Endothelial cell of umbilical vein (primary cell): ENCODE measurements around the gene RPS25. TPM values are rescaled to one million over a fixed set of nuclear protein-coding genes. Genes with fewer than 3 reads are reported as not detected.

Source experiments
- BruUV-seq: library from RNA; stranded (reverse); fragments of 400-500 nt; replicated peaks from 2 replicates; lab custom pipeline; 2021; lab: Mats Ljungman, UMichigan
- CTCF ChIA-PET: fragments of 300-600, 350-600 bp; sonication (Branson Sonifier 250); formaldehyde crosslinking; loops from one replicate; lab custom pipeline; 2021; ENCODE audit warnings: antibody characterized with exemption, inconsistent platforms; lab: Charles Lee
- POLR2A ChIA-PET: fragments of 300-600, 350-600 bp; sonication (Branson Sonifier 250); formaldehyde crosslinking; loops from one replicate; lab custom pipeline; 2021; ENCODE audit warnings: antibody characterized with exemption, inconsistent platforms; lab: Charles Lee
- DNase-seq: peaks from one replicate; pipeline ENCODE4 v3.0.0-alpha.2; 2011; ENCODE audit warnings: low read depth, low spot score
- FAIRE-seq: peaks from 2 replicates; lab custom pipeline; 2011; peaks lifted over from hg19 to GRCh38; lab: Jason Lieb, UNC
- H2AFZ ChIP-seq: 2 replicates; pipeline ENCODE4 v1.6.0; 2012; ENCODE audit warnings: low read depth, low read length, control low read depth, inconsistent platforms
- H3K27ac ChIP-seq: 2 replicates; pipeline ENCODE4 v1.5.1; 2011; ENCODE audit warnings: low read depth, mild to moderate bottlenecking, control low read depth, low read length, moderate library complexity; ENCODE audit not compliant: insufficient read depth
- H3K27me3 ChIP-seq, 2 experiments: 2 replicates each; pipeline versions ENCODE4 v1.6.0 to v1.6.1; 2011; ENCODE audit warnings: low read length in 2 of 2, mixed read lengths in 1 of 2; ENCODE audit not compliant: control insufficient read depth in 2 of 2, insufficient read depth in 2 of 2
- H3K36me3 ChIP-seq, 2 experiments: 2 replicates in 1 of 2; 3 replicates in 1 of 2; pipeline ENCODE4 v1.5.1; 2011; ENCODE audit warnings: low read length in 2 of 2, mild to moderate bottlenecking in 1 of 2, moderate library complexity in 1 of 2; ENCODE audit not compliant: control insufficient read depth in 2 of 2, insufficient read depth in 2 of 2; ENCODE audit errors: extremely low read depth in 1 of 2
- H3K4me1 ChIP-seq: 3 replicates; pipeline ENCODE4 v1.5.1; 2011; ENCODE audit warnings: mild to moderate bottlenecking, low read length; ENCODE audit not compliant: control insufficient read depth, insufficient read depth; ENCODE audit errors: extremely low read depth
- H3K4me2 ChIP-seq: 2 replicates; pipeline ENCODE4 v1.6.1; 2011; ENCODE audit warnings: low read length, control low read depth, mixed read lengths; ENCODE audit not compliant: insufficient read depth
- H3K4me3 ChIP-seq, 3 experiments: fragments of 200-600 bp in 1 of 3; sonication (generic), shearing (Covaris generic) in 1 of 3; replicated peaks in 1 of 3; 2 replicates each; pipeline ENCODE4 v1.5.1; 2011 to 2016; ENCODE audit warnings: control low read depth in 3 of 3, low read length in 3 of 3, mild to moderate bottlenecking in 2 of 3, inconsistent platforms in 1 of 3, low read depth in 1 of 3, moderate library complexity in 1 of 3; ENCODE audit not compliant: insufficient read depth in 1 of 3
- H3K79me2 ChIP-seq: 2 replicates; pipeline ENCODE4 v1.6.0; 2012; ENCODE audit warnings: low read length, inconsistent platforms; ENCODE audit not compliant: control insufficient read depth, insufficient read depth
- H3K9ac ChIP-seq: replicated peaks from 2 replicates; pipeline ENCODE3; 2011; ENCODE audit warnings: low read length, control low read depth; ENCODE audit not compliant: insufficient read depth; ENCODE audit errors: extremely low read depth
- H3K9me1 ChIP-seq: replicated peaks from 3 replicates; pipeline ENCODE4 v1.6.0; 2011; ENCODE audit warnings: mild to moderate bottlenecking, low read length; ENCODE audit not compliant: control insufficient read depth, insufficient read depth; ENCODE audit errors: extremely low read depth
- H3K9me3 ChIP-seq: replicated peaks from 2 replicates; pipeline ENCODE4 v1.5.1; 2012; ENCODE audit warnings: low read length, inconsistent platforms; ENCODE audit not compliant: control insufficient read depth, insufficient read depth
- H4K20me1 ChIP-seq: replicated peaks from 2 replicates; pipeline ENCODE3; 2011; ENCODE audit warnings: mild to moderate bottlenecking, low read length; ENCODE audit not compliant: control insufficient read depth, insufficient read depth; ENCODE audit errors: extremely low read depth
- CTCF ChIP-seq, 2 donors: IDR thresholded peaks; 1 replicate in 1 of 2; 2 replicates in 1 of 2; pipeline ENCODE4 v1.5.1; 2011; ENCODE audit warnings: low read length in 2 of 2, mild to moderate bottlenecking in 2 of 2, moderate library complexity in 2 of 2, control low read depth in 1 of 2, inconsistent platforms in 1 of 2, low read depth in 1 of 2; ENCODE audit not compliant: insufficient read depth in 1 of 2; ENCODE audit errors: extremely low read depth in 1 of 2
- EZH2 ChIP-seq: IDR thresholded peaks from 2 replicates; pipeline ENCODE4 v1.6.1; 2012; ENCODE audit warnings: borderline replicate concordance, low read depth, mild to moderate bottlenecking, moderate library complexity, low read length, inconsistent platforms; ENCODE audit not compliant: severe bottlenecking
- FOS ChIP-seq: IDR thresholded peaks from 2 replicates; pipeline ENCODE4 v1.6.1; 2011; ENCODE audit warnings: mild to moderate bottlenecking, low read length, moderate library complexity, borderline replicate concordance; ENCODE audit not compliant: insufficient read depth
- GATA2 ChIP-seq: IDR thresholded peaks from 2 replicates; pipeline ENCODE4 v1.7.0; 2011; ENCODE audit warnings: low read depth, mild to moderate bottlenecking, moderate library complexity, mixed read lengths, low read length; ENCODE audit not compliant: insufficient read length, insufficient read depth
- JUN ChIP-seq: IDR thresholded peaks from 2 replicates; pipeline ENCODE4 v1.6.1; 2011; ENCODE audit warnings: borderline replicate concordance, low read depth; ENCODE audit not compliant: insufficient read length, insufficient read depth
- MAX ChIP-seq: IDR thresholded peaks from 2 replicates; pipeline ENCODE4 v1.6.1; 2011; ENCODE audit not compliant: insufficient read depth, insufficient read length
- MYC ChIP-seq: IDR thresholded peaks from one replicate; pipeline ENCODE4 v1.6.1; 2011; ENCODE audit warnings: mild to moderate bottlenecking, low read depth, low read length
- POLR2A ChIP-seq: IDR thresholded peaks from 2 replicates; pipeline ENCODE4 v1.6.1; 2012; ENCODE audit warnings: low read depth, mild to moderate bottlenecking, control low read depth, low read length
- POLR2AphosphoS5 ChIP-seq: IDR thresholded peaks from 2 replicates; pipeline ENCODE4 v1.6.1; 2012; ENCODE audit warnings: low read depth, mild to moderate bottlenecking, control low read depth, low read length, moderate library complexity; ENCODE audit not compliant: insufficient read depth
- dilution Hi-C: fragments of 300-500 bp; cut with MboI; formaldehyde crosslinking; loops from one replicate; pipeline ENCODE4 v1.15.0; 2019; ENCODE audit warnings: low sequenced_read_pairs; ENCODE audit not compliant: extremely low pct_ligation_motif_present
- intact Hi-C: fragments of 100-400 bp; cut with micrococcal nuclease; formaldehyde crosslinking; loops from one replicate; pipeline ENCODE4 v1.10.0; 2022
- polyA plus RNA-seq, 4 experiments: library from polyadenylated mRNA; depleted of rRNA in 3 of 4; stranded (reverse) in 3 of 4; unstranded in 1 of 4; fragments of >200 nt; gene quantifications; 2 replicates each; pipeline versions ENCODE4 v1.2.1 to v1.2.3, GENCODE V29; 2011 to 2012; ENCODE audit warnings: missing spikeins in 1 of 4
- total RNA-seq: library from RNA; stranded (reverse); gene quantifications from 2 replicates; pipeline ENCODE4 v1.2.3, GENCODE V29; 2021

Gene RPS25
- total and polyA plus RNA-seq, 2 donors (not counting 3 experiments of a cell fraction or from before 2014, with no cell fraction given) = 887 to 992 TPM

- peak within 1 kb of the TSS; percentile 89 for H3K9ac ChIP-seq
- POLR2A ChIA-PET = interaction anchor here (0.7 to 2.0 kb wide), 5 partner anchors 10 to 34 kb away, joined by 3 to 13 read pairs (median 7); partner anchors contain the start of genes DPAGT1, HMBS and HYOU1
- TSS peak; percentile 78 for BruUV-seq
- dilution Hi-C loops = no loop called here
- peaks cover 4 to 8% of the 10 kb centered on the region in 2 experiments for H3K36me3 ChIP-seq
- intact Hi-C loops = loop anchor here (1.0 to 5.0 kb wide), 5 partner anchors 10 to 250 kb away; partner anchors contain the start of genes DPAGT1, HMBS, HYOU1 and MCAM
- CTCF ChIA-PET = interaction anchor here (0.8 to 2.4 kb wide), 15 partner anchors 9 to 289 kb away, joined by 3 to 29 read pairs (median 6); partner anchors contain the start of genes DPAGT1, HMBS, HYOU1 and NHERF4
- peak within 1 kb of the TSS; percentile 88 for H3K4me2 ChIP-seq
- DNase-seq (peak; percentile 95), FAIRE-seq (peak; percentile 95)
- no peaks in the 10 kb centered on the region for H4K20me1 ChIP-seq
- H3K4me3 ChIP-seq = peak within 1 kb of the TSS; percentile 56 to 97 (median 64)
- no peaks in the 10 kb centered on the region for H3K27me3 ChIP-seq
- no peaks in the 10 kb centered on the region for H3K9me1 ChIP-seq
- H3K4me1 ChIP-seq = peaks cover 3% of the 10 kb centered on the region
- TF ChIP-seq POLR2A (peak; percentile 91), MAX (peak; percentile 97), CTCF (IDR thresholded peaks at IDR 0.05; ENCODE audit: extremely low read depth in 1 of 2, insufficient read depth in 1 of 2, low read depth in 1 of 2, low read length in 2 of 2) (no peak), POLR2AphosphoS5 (peak; percentile 94), FOS (no peak), EZH2 (no peak), JUN (no peak), MYC (no peak), GATA2 (no peak)
- peak within 1 kb of the TSS; percentile 45 for H3K27ac ChIP-seq
- H3K79me2 ChIP-seq = peaks cover 14% of the 10 kb centered on the region
- no peaks in the 10 kb centered on the region for H3K9me3 ChIP-seq
- peak within 1 kb of the TSS; percentile 89 for H2AFZ ChIP-seq
Measured at GRCh38 chr11:119067371-119068222, 49.5 kb upstream of the RPS25 start, which contains the start of gene VPS11. VPS11 (plus strand) TSS chr11:119067818; CDS start chr11:119067824, 6 bp downstream.
